Effector memory CD8-positive, alpha-beta T cell (primary cell): ENCODE measurements around the gene C1orf226.

Experiments
- ATAC-seq: fragments of 150-1000 bp; cut with Tn5 transposase; replicated peaks from 2 replicates; pipeline ENCODE4 v1.10.0; 2021; ENCODE audit warnings: mild to moderate bottlenecking, moderate library complexity
- DNase-seq, 3 experiments: peaks; one replicate each; pipeline ENCODE4 v3.0.0; 2021
- H3K27ac Mint-ChIP-seq, 2 donors: one replicate each; pipeline ENCODE4 v1.8.0; 2022; ENCODE audit warnings: mild to moderate bottlenecking in 2 of 2, mixed read lengths in 2 of 2, moderate library complexity in 2 of 2
- H3K27me3 Mint-ChIP-seq, 2 donors: one replicate each; pipeline ENCODE4 v1.8.0; 2022; ENCODE audit warnings: mixed read lengths in 2 of 2
- H3K36me3 Mint-ChIP-seq: one replicate; pipeline ENCODE4 v1.8.0; 2022; ENCODE audit warnings: mild to moderate bottlenecking, moderate library complexity, mixed read lengths; ENCODE audit not compliant: insufficient read depth
- H3K4me1 Mint-ChIP-seq, 2 donors: one replicate each; pipeline ENCODE4 v1.8.0; 2022; ENCODE audit warnings: low read depth in 2 of 2, mixed read lengths in 2 of 2
- H3K4me3 Mint-ChIP-seq, 2 donors: one replicate each; pipeline ENCODE4 v1.8.0; 2022; ENCODE audit warnings: mild to moderate bottlenecking in 2 of 2, mixed read lengths in 2 of 2, moderate library complexity in 2 of 2
- H3K9me3 Mint-ChIP-seq, 2 donors: one replicate each; pipeline ENCODE4 v1.8.0; 2022; ENCODE audit warnings: mixed read lengths in 2 of 2

C1orf226 gene

DNA sequence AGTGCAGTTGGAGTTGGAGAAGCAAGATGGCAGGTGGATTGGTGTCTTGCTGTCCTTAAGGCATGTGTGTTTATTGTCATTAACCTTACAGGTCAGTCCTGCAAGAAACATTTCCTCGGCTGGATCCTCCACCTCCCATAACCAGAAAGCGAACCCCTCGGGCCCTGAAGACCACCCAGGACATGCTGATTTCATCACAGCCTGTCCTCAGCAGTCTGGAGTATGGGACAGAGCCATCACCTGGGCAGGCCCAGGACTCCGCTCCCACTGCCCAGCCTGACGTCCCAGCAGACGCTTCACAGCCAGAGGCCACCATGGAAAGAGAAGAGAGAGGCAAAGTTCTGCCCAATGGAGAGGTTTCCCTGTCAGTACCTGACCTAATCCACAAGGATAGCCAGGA lies 1.6 kb downstream of the C1orf226 start:
- DNase-seq, result no peak
- H3K4me1 Mint-ChIP-seq, result no peaks in the 10 kb centered on the region
- H3K4me3 Mint-ChIP-seq, result no peak overlapping the region
- H3K9me3 Mint-ChIP-seq, result no peaks in the 10 kb centered on the region
- H3K27ac Mint-ChIP-seq, result no peak overlapping the region
- no peak for ATAC-seq
- H3K27me3 Mint-ChIP-seq, result peaks cover 0 to 57% of the 10 kb centered on the region in 2 donors
- no peaks in the 10 kb centered on the region for H3K36me3 Mint-ChIP-seq

- Mint-ChIP-seq H3K36me3 (no peaks in the 10 kb centered on the region), H3K9me3 (no peaks in the 10 kb centered on the region), H3K4me3 (no peak overlapping the region), H3K27me3 (peaks cover under 1 to 60% of the 10 kb centered on the region in 2 donors), H3K27ac (no peak overlapping the region), H3K4me1 (no peaks in the 10 kb centered on the region)
- no peak for ATAC-seq
- DNase-seq, result no peak
Observed at GRCh38 chr1:162383516-162383915, 2.0 kb downstream of the C1orf226 start.

GRCh38 chr1:162384116-162384515 lies 2.6 kb downstream of the C1orf226 start:
- Mint-ChIP-seq H3K4me3 (no peak overlapping the region), H3K4me1 (no peaks in the 10 kb centered on the region), H3K36me3 (peaks cover 2% of the 10 kb centered on the region), H3K9me3 (no peaks in the 10 kb centered on the region), H3K27me3 (peaks cover 7 to 62% of the 10 kb centered on the region in 2 donors), H3K27ac (no peak overlapping the region)
- DNase-seq, result no peak
- no peak for ATAC-seq

DNA sequence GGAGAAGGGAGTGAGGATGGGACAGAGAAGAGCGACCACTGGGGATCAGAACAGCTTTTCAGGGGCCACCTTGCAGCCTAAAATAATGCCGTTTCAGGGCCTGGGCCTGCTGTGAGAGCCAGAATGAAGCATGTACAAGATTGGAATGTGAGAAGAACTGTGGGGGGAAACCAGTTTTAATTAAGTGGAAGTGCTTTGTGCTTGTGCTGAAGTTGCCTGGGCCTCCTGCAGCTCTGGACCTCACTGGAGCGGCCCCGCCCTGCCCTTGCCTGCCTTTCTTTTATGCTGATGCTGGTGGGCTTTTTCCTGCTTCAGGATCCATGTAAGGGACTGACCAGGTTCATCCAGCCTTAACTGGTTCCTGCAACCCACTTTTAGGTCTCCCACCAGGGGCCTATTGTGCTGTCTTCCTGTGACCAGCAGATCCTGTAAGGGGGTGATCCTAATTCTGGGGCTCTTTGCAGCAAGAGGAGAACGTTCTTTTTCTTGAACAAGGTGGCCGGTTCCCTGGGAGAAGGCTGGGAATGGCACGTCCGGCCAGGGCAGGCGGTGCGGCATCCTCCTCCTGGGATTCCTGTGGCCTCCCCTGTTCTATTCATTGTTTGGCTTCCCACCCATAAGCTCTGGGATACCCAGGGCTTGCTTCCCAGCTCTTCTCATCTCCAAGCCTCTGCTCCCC lies 3.2 kb downstream of the C1orf226 start:
- ATAC-seq, result no peak
- H3K9me3 Mint-ChIP-seq, result no peaks in the 10 kb centered on the region
- no peak overlapping the region for H3K4me3 Mint-ChIP-seq
- peaks cover 13 to 62% of the 10 kb centered on the region in 2 donors for H3K27me3 Mint-ChIP-seq
- H3K36me3 Mint-ChIP-seq, result peaks cover 2% of the 10 kb centered on the region
- H3K27ac Mint-ChIP-seq, result no peak overlapping the region
- no peak for DNase-seq
- H3K4me1 Mint-ChIP-seq, result peaks cover 0 to 4% of the 10 kb centered on the region in 2 donors

DNA sequence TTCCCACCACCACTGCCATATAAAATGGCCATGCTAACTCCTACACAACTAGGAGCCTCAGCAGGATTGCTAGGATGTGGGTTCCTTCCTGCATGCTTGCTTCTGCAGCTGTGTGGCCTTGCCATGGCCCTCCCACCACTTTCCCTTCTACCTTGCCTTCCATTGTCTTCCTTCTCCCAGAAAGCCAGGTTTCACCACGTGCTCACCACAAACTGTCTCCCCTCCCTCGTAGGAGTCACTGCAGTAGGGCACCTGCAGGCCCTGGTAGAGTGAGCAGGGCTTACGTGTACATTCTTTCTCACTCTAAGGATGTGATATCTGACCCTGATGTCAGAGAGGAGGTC lies 3.7 kb downstream of the C1orf226 start:
- Mint-ChIP-seq H3K27me3 (peaks cover 18 to 62% of the 10 kb centered on the region in 2 donors), H3K36me3 (peaks cover 2% of the 10 kb centered on the region), H3K9me3 (no peaks in the 10 kb centered on the region), H3K4me1 (peaks cover 0 to 4% of the 10 kb centered on the region in 2 donors), H3K27ac (no peak overlapping the region), H3K4me3 (no peak overlapping the region)
- ATAC-seq (no peak), DNase-seq (no peak)

GRCh38 chr1:162385702-162386101 lies 4.2 kb downstream of the C1orf226 start:
- Mint-ChIP-seq H3K4me1 (peaks cover 0 to 7% of the 10 kb centered on the region in 2 donors), H3K4me3 (no peak overlapping the region), H3K9me3 (no peaks in the 10 kb centered on the region), H3K27me3 (peaks cover 23 to 66% of the 10 kb centered on the region in 2 donors), H3K27ac (no peak overlapping the region), H3K36me3 (peaks cover 2% of the 10 kb centered on the region)
- no peak for DNase-seq
- no peak for ATAC-seq

DNA sequence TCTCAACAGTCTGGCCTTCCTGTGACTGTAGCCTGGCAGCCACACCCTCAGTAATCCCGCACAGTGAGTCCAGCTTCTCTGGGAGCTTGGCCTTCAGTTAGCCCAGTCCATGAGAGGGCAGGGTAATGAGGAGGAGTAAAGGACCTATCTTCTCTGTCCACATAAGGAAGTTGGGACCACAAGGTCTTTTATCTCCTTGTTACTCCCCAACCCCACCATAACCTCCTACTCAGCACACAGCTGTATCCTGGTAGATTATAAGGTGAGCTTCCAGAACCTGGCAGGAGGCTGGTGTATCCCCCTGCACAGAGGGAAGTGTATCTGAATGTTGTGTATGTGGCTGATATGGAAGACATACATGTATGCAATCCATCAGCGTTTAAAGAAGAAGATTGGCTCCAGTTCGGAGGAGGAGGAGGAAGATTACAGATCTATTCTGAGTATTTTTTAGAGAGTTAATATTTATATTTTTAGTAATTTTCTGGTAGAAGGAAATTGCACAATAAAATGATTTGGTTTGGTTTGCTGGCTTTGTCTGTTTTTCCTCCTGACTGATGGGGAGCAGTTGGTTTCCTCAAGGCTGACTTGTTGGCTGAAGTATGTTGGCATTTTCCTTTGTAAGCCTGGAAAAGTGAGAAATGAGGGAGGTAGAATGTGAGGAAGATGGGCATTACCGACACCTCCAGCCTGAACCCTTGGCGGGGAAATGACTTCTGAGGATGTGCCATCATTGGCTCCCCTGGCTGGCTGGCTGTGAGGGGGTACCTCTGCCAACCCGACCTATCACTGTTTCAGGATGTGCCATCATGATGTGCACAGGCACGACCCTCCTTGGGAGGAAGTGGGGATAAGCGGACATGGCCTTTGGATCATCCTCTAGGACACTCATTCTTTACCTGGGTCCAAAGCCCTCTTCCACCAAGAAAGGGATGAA lies 5.0 kb downstream of the C1orf226 start:
- Mint-ChIP-seq H3K4me3 (no peak overlapping the region), H3K9me3 (no peaks in the 10 kb centered on the region), H3K36me3 (peaks cover 2% of the 10 kb centered on the region)

GRCh38 chr1:162387226-162388082 lies 5.9 kb downstream of the C1orf226 start:
- ATAC-seq, result no peak
- Mint-ChIP-seq H3K36me3 (peaks cover 2% of the 10 kb centered on the region), H3K4me1 (peaks cover 0 to 7% of the 10 kb centered on the region in 2 donors), H3K27ac (no peak overlapping the region), H3K27me3 (peaks cover 35 to 69% of the 10 kb centered on the region in 2 donors), H3K4me3 (no peak overlapping the region), H3K9me3 (no peaks in the 10 kb centered on the region)
- DNase-seq, result no peak

More for the DNA sequence above, 5.0 kb downstream of the C1orf226 start:
- ATAC-seq (no peak), DNase-seq (no peak)
- Mint-ChIP-seq H3K27me3 (peaks cover 29 to 69% of the 10 kb centered on the region in 2 donors), H3K27ac (no peak overlapping the region), H3K4me1 (peaks cover 0 to 7% of the 10 kb centered on the region in 2 donors)

- ATAC-seq, result no peak
- H3K27ac Mint-ChIP-seq, result no peak overlapping the region
- peaks cover 0 to 7% of the 10 kb centered on the region in 2 donors for H3K4me1 Mint-ChIP-seq
- DNase-seq, result no peak
- H3K4me3 Mint-ChIP-seq, result no peak overlapping the region
- no peaks in the 10 kb centered on the region for H3K9me3 Mint-ChIP-seq
- peaks cover 35 to 63% of the 10 kb centered on the region in 2 donors for H3K27me3 Mint-ChIP-seq
- H3K36me3 Mint-ChIP-seq, result peaks cover 2% of the 10 kb centered on the region
Observed at GRCh38 chr1:162388083-162388594, 6.6 kb downstream of the C1orf226 start.

DNA sequence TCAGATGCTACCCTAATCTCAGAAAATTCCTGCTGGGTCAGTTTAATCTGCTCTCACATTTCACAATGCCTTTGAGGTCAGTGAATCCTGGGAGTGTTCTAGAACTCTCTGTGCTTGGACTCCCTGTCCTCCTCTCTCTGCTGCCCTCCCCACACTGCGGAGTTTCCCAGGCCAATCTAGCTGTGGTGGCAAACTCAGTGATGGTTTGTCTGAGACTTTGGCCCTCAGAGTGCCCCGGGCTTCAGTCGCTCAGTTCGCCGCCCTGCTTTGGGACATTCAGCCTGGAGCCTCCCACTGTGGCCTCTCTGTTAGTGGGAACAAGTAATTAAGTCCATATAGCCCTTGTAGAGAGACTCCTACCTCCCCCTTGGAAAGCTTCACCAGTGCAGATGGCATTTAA lies 7.1 kb downstream of the C1orf226 start:
- Mint-ChIP-seq H3K36me3 (peaks cover 2% of the 10 kb centered on the region), H3K9me3 (no peaks in the 10 kb centered on the region), H3K4me3 (no peak overlapping the region), H3K27ac (no peak overlapping the region), H3K27me3 (peaks cover 35 to 58% of the 10 kb centered on the region in 2 donors), H3K4me1 (peaks cover 0 to 7% of the 10 kb centered on the region in 2 donors)
- no peak for ATAC-seq
- no peak for DNase-seq

DNA sequence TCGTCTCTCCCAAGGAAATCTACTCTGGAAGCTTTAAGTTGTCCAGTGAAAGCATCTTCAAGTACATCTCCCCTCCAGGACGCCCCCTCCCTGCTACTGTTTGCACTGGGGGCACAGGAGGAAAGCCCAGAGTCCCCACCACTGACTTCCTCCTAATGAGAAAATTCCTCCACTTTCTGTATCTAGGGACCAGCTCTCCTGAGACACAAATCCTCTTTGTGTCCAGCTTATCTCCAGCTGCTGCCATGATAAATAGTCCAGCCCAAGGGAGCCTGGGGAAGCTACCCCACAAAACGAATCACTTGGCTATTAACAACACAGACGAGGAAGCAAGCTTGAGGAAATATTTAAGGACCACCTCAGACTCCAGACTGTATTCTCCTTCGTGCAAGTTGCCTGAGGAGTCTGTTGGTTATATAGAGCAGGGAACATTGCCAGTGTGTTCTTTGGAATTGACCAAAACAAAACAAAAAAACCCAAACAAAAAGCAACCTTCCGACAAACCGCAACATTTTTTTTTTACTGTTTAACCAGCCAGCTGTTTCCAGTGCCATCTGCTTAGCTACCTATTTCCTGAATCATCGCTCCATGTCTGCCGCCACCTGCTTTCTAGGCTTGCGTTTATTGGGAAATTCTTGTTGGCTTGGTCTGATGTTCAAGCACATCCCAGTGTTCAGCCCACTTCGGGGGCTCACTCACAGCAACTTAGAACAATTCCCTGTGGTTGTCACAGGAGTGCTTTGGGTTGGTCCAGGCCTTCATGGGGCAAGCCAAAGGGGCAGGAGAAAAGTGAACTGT lies 7.7 kb downstream of the C1orf226 start:
- H3K27me3 Mint-ChIP-seq, result peaks cover 35 to 52% of the 10 kb centered on the region in 2 donors
- no peak for ATAC-seq
- H3K27ac Mint-ChIP-seq, result no peak overlapping the region
- H3K4me1 Mint-ChIP-seq, result peaks cover 0 to 7% of the 10 kb centered on the region in 2 donors
- no peak overlapping the region for H3K4me3 Mint-ChIP-seq
- H3K36me3 Mint-ChIP-seq, result peaks cover 2% of the 10 kb centered on the region
- no peaks in the 10 kb centered on the region for H3K9me3 Mint-ChIP-seq
- no peak for DNase-seq

GRCh38 chr1:162389971-162390370 lies 8.4 kb downstream of the C1orf226 start:
- DNase-seq, result no peak
- no peak for ATAC-seq
- Mint-ChIP-seq H3K27me3 (peaks cover 35 to 49% of the 10 kb centered on the region in 2 donors), H3K9me3 (no peaks in the 10 kb centered on the region), H3K27ac (no peak overlapping the region), H3K4me1 (peaks cover 0 to 7% of the 10 kb centered on the region in 2 donors), H3K36me3 (peaks cover 6% of the 10 kb centered on the region), H3K4me3 (no peak overlapping the region)
